ENCODE results near the gene GSTM3. TPM values are rescaled to one million over a fixed set of nuclear protein-coding genes. Genes with fewer than 3 reads are reported as not detected.

The GSTM3 gene
- total and polyA plus RNA-seq, 10 of the 15 experiments (the other 5 are each of a cell fraction or from before 2014, with no cell fraction given), result not detected

DNA sequence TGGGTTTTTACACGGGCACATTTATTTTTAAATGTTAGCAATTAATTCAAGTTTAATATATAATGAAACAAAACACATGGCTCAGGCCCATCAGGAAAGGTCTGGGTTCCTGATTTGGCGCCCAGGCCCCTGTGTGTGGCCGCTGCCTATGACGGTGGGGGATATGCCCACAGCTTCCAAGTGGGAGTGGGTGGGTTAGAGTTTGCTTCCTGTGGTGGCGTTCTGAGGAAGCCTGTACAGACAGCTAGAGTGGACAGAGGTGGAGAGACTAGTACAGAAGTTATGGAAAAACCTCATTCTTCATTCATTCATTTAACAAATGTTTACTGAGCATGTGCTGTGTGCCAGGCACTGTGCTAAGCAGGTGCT, 45.3 kb upstream of the GSTM3 start:
- Histone ChIP-seq H3K79me2 (ENCODE audit: control insufficient read depth, insufficient read depth, low read length) (no peaks in the 10 kb centered on the region), H3K4me1 (ENCODE audit: control insufficient read depth, insufficient read depth, low read length) (peaks cover 8% of the 10 kb centered on the region), H3K36me3 (ENCODE audit: control insufficient read depth in 2 of 2, insufficient read depth in 2 of 2, low read length in 1 of 2) (no peaks in the 10 kb centered on the region), H3K4me3 (no peak overlapping the region), H3K4me2 (ENCODE audit: control insufficient read depth, insufficient read depth) (no peak overlapping the region), H2AFZ (ENCODE audit: control insufficient read depth, low read depth, low read length) (no peak overlapping the region), H3K9ac (ENCODE audit: control insufficient read depth, insufficient read depth, low read length) (no peak overlapping the region), H3K9me3 (replicated peaks; ENCODE audit: control insufficient read depth, insufficient read depth, low read length) (peaks cover 2% of the 10 kb centered on the region), H3K27me3 (replicated peaks in 1 of 2; ENCODE audit: control insufficient read depth in 2 of 2, insufficient read depth in 2 of 2, low read length in 1 of 2) (no peaks in the 10 kb centered on the region; a peak in 1 of 4 replicates), H3K27ac (ENCODE audit: control insufficient read depth, insufficient read depth) (no peak overlapping the region), H4K20me1 (ENCODE audit: control insufficient read depth, insufficient read depth) (no peaks in the 10 kb centered on the region)
- ChIA-PET CTCF (interaction anchor here (1.4 to 27.2 kb wide), 3 partner anchors 9 to 194 kb away, joined by 5 to 759 read pairs (median 6); partner anchors contain the start of gene AHCYL1), POLR2A (no interaction called here), RAD21 (ENCODE audit: unreplicated experiment) (interaction anchor here (2.1 kb wide), 1 partner anchor 198 kb away, joined by 8 read pairs; the partner anchor contains the start of gene AHCYL1), SMC1A (ENCODE audit: uncharacterized antibody, unreplicated experiment) (interaction anchor here (23.1 kb wide), 1 partner anchor 196 kb away, joined by 431 read pairs; the partner anchor contains the start of gene AHCYL1)
- no peak for FAIRE-seq
- intact Hi-C loops (cut with micrococcal nuclease; ENCODE audit: unreplicated experiment) (no loop called here), in situ Hi-C loops (cut with MboI) (no loop called here)
- TF ChIP-seq, protein P1, sequence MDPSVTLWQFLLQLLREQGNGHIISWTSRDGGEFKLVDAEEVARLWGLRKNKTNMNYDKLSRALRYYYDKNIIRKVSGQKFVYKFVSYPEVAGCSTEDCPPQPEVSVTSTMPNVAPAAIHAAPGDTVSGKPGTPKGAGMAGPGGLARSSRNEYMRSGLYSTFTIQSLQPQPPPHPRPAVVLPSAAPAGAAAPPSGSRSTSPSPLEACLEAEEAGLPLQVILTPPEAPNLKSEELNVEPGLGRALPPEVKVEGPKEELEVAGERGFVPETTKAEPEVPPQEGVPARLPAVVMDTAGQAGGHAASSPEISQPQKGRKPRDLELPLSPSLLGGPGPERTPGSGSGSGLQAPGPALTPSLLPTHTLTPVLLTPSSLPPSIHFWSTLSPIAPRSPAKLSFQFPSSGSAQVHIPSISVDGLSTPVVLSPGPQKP (IDR thresholded peaks at IDR 0.05; ENCODE audit: low read depth, low read length), result no peak
- no peak for TF ChIP-seq NBN (IDR thresholded peaks at IDR 0.05)
- TF ChIP-seq NFYA (IDR thresholded peaks at IDR 0.05; ENCODE audit: borderline replicate concordance, low read depth, low read length), result no peak
- no peak for ATAC-seq
- BruUV-seq (replicated peaks), result no TSS peak
- no peak for DNase-seq (ENCODE audit: low read depth, low spot score)
- 64% methylated on average over 5 of the region's 5 CpGs for WGBS (ENCODE audit: insufficient coverage, insufficient replicate concordance, low lambda C conversion rate, missing lambda C conversion rate)

DNA sequence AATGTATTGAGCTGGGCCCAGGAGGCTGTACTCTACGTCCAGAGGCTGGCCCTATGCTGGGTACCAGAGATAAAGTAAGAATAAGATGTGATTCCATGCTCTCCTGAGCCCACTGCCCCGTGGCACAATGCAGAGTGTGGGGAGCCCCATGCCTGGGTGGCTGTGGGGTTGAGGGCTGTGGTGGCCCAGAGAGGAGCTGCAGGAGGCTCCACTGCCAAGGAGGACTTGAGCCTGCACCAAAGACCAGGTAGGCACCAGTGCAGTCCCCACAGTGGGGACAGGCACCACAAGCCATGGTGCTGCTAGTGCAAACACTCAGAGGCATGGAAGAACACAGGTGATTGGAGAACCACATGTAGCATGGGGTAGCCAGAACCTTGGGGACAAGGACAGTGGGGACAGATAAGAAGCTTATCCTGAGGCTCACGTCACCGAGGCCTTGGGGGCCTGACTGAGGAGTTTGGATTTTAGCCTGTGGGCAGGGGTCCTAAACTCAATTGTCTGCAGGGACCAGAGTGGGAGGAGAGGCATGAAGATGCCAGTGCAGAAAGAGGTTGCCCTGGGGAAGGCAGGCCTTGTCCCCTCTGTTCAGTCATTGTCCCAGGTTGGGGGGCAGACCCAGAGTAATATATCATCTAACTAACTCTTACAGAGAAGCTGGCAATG, 44.7 kb upstream of the GSTM3 start:
- BruUV-seq (replicated peaks), result no TSS peak
- no peak overlapping the region for H3K9ac ChIP-seq (ENCODE audit: control insufficient read depth, insufficient read depth, low read length)
- intact Hi-C loops (cut with micrococcal nuclease; ENCODE audit: unreplicated experiment) (no loop called here), in situ Hi-C loops (cut with MboI) (no loop called here)
- FAIRE-seq (no peak), DNase-seq (ENCODE audit: low read depth, low spot score) (no peak), ATAC-seq (no peak)
- H3K4me2 ChIP-seq (ENCODE audit: control insufficient read depth, insufficient read depth), result no peak overlapping the region
- no peaks in the 10 kb centered on the region for H4K20me1 ChIP-seq (ENCODE audit: control insufficient read depth, insufficient read depth)
- RAD21 ChIA-PET (ENCODE audit: unreplicated experiment), result interaction anchor here (2.1 kb wide), 1 partner anchor 198 kb away, joined by 8 read pairs; the partner anchor contains the start of gene AHCYL1
- no peaks in the 10 kb centered on the region for H3K36me3 ChIP-seq (ENCODE audit: control insufficient read depth in 2 of 2, insufficient read depth in 2 of 2, low read length in 1 of 2)
- H3K27me3 ChIP-seq (replicated peaks in 1 of 2; ENCODE audit: control insufficient read depth in 2 of 2, insufficient read depth in 2 of 2, low read length in 1 of 2), result no peaks in the 10 kb centered on the region; a peak in 1 of 4 replicates
- H3K27ac ChIP-seq (ENCODE audit: control insufficient read depth, insufficient read depth), result no peak overlapping the region
- peaks cover 5% of the 10 kb centered on the region for H3K9me3 ChIP-seq (replicated peaks; ENCODE audit: control insufficient read depth, insufficient read depth, low read length)
- H3K4me3 ChIP-seq, result no peak overlapping the region
- no peaks in the 10 kb centered on the region for H3K79me2 ChIP-seq (ENCODE audit: control insufficient read depth, insufficient read depth, low read length)
- H3K4me1 ChIP-seq (ENCODE audit: control insufficient read depth, insufficient read depth, low read length), result peaks cover 3% of the 10 kb centered on the region
- CTCF ChIA-PET, result interaction anchor here (1.8 to 27.2 kb wide), 2 partner anchors 11 to 194 kb away, joined by 5 to 759 read pairs; partner anchors contain the start of gene AHCYL1
- WGBS (ENCODE audit: insufficient coverage, insufficient replicate concordance, low lambda C conversion rate, missing lambda C conversion rate), result 44% methylated on average over 4 of the region's 4 CpGs
- POLR2A ChIA-PET, result no interaction called here
- SMC1A ChIA-PET (ENCODE audit: uncharacterized antibody, unreplicated experiment), result interaction anchor here (1.3 to 23.1 kb wide), 2 partner anchors 36 to 197 kb away, joined by 3 to 431 read pairs; partner anchors contain the start of gene AHCYL1
- H2AFZ ChIP-seq (ENCODE audit: control insufficient read depth, low read depth, low read length), result no peak overlapping the region
- no peak for TF ChIP-seq PAX5 (IDR thresholded peaks at IDR 0.05; ENCODE audit: borderline replicate concordance, low read depth, low read length)
- no peak for TF ChIP-seq RBBP5 (conservative IDR thresholded peaks at IDR 0.05)
- TF ChIP-seq SMAD5 (IDR thresholded peaks at IDR 0.05; ENCODE audit: low read depth), result no peak
- TF ChIP-seq, protein P2, sequence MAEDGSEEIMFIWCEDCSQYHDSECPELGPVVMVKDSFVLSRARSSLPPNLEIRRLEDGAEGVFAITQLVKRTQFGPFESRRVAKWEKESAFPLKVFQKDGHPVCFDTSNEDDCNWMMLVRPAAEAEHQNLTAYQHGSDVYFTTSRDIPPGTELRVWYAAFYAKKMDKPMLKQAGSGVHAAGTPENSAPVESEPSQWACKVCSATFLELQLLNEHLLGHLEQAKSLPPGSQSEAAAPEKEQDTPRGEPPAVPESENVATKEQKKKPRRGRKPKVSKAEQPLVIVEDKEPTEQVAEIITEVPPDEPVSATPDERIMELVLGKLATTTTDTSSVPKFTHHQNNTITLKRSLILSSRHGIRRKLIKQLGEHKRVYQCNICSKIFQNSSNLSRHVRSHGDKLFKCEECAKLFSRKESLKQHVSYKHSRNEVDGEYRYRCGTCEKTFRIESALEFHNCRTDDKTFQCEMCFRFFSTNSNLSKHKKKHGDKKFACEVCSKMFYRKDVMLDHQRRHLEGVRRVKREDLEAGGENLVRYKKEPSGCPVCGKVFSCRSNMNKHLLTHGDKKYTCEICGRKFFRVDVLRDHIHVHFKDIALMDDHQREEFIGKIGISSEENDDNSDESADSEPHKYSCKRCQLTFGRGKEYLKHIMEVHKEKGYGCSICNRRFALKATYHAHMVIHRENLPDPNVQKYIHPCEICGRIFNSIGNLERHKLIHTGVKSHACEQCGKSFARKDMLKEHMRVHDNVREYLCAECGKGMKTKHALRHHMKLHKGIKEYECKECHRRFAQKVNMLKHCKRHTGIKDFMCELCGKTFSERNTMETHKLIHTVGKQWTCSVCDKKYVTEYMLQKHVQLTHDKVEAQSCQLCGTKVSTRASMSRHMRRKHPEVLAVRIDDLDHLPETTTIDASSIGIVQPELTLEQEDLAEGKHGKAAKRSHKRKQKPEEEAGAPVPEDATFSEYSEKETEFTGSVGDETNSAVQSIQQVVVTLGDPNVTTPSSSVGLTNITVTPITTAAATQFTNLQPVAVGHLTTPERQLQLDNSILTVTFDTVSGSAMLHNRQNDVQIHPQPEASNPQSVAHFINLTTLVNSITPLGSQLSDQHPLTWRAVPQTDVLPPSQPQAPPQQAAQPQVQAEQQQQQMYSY (CRISPR knock-in tag; IDR thresholded peaks at IDR 0.05), result no peak
- TF ChIP-seq SP1 (IDR thresholded peaks at IDR 0.05; ENCODE audit: low read depth, low read length), result no peak
- no peak for TF ChIP-seq PBX3 (IDR thresholded peaks at IDR 0.05; ENCODE audit: insufficient replicate concordance, low read depth, low read length)
- no peak for TF ChIP-seq ZNF384 (IDR thresholded peaks at IDR 0.05; ENCODE audit: borderline replicate concordance, low read depth, low read length)

Data from GM12878 (cell line).